Activated naive CD4-positive, alpha-beta T cell treated with anti-CD3 and anti-CD28 coated beads, Interleukin-2, amount 10 ng/mL, durations not matched to agents 7 days and 5 days (primary cell): ENCODE results near the gene TSKU.

Experiments used
- CTCF ChIA-PET: fragments of 350-600 bp; sonication (Branson Sonifier 250); formaldehyde crosslinking; loops from one replicate; lab custom pipeline; 2021; ENCODE audit warnings: antibody characterized with exemption; lab: Charles Lee
- DNase-seq: peaks from one replicate; pipeline ENCODE4 v3.0.0-alpha.2; 2020
- H3K27ac Mint-ChIP-seq: one replicate; pipeline ENCODE4 v1.8.0; 2021; ENCODE audit warnings: mild to moderate bottlenecking, moderate library complexity, mixed read lengths
- H3K27me3 Mint-ChIP-seq: one replicate; pipeline ENCODE4 v1.8.0; 2021; ENCODE audit warnings: mild to moderate bottlenecking, mixed read lengths
- H3K36me3 Mint-ChIP-seq: one replicate; pipeline ENCODE4 v1.8.0; 2021; ENCODE audit warnings: mixed read lengths
- H3K4me1 Mint-ChIP-seq: one replicate; pipeline ENCODE4 v1.8.0; 2021; ENCODE audit warnings: mixed read lengths
- H3K4me3 Mint-ChIP-seq: one replicate; pipeline ENCODE4 v1.8.0; 2021; ENCODE audit warnings: mild to moderate bottlenecking, moderate library complexity, mixed read lengths
- H3K9me3 Mint-ChIP-seq: one replicate; pipeline ENCODE4 v1.8.0; 2021; ENCODE audit warnings: mixed read lengths

Gene TSKU

GRCh38 chr11:76769645-76770586 lies 13.2 kb upstream of the TSKU start:
- CTCF ChIA-PET, result interaction anchor here (0.7 to 1.3 kb wide), 5 partner anchors 13 to 48 kb away, joined by 3 to 4 read pairs (median 3); no protein-coding TSS in a partner anchor

GRCh38 chr11:76770642-76771445 lies 12.3 kb upstream of the TSKU start:
- no peaks in the 10 kb centered on the region for H3K9me3 Mint-ChIP-seq
- DNase-seq, result no peak
- peaks cover 26% of the 10 kb centered on the region for H3K27me3 Mint-ChIP-seq
- no peaks in the 10 kb centered on the region for H3K36me3 Mint-ChIP-seq
- peak overlapping the region; percentile 63 for H3K27ac Mint-ChIP-seq
- CTCF ChIA-PET, result interaction anchor here (0.7 to 1.3 kb wide), 5 partner anchors 14 to 148 kb away, joined by 3 to 4 read pairs (median 3); no protein-coding TSS in a partner anchor
- peaks cover 55% of the 10 kb centered on the region for H3K4me1 Mint-ChIP-seq
- no peak overlapping the region for H3K4me3 Mint-ChIP-seq

More at GRCh38 chr11:76769645-76770586, 13.2 kb upstream of the TSKU start:
- H3K27ac Mint-ChIP-seq, result no peak overlapping the region
- no peak overlapping the region for H3K4me3 Mint-ChIP-seq
- no peaks in the 10 kb centered on the region for H3K9me3 Mint-ChIP-seq
- H3K4me1 Mint-ChIP-seq, result peaks cover 55% of the 10 kb centered on the region
- DNase-seq, result no peak
- H3K36me3 Mint-ChIP-seq, result no peaks in the 10 kb centered on the region
- H3K27me3 Mint-ChIP-seq, result peaks cover 27% of the 10 kb centered on the region

GRCh38 chr11:76771446-76772099 lies 11.6 kb upstream of the TSKU start:
- Mint-ChIP-seq H3K9me3 (peaks cover 5% of the 10 kb centered on the region), H3K36me3 (peaks cover 3% of the 10 kb centered on the region), H3K4me1 (peaks cover 55% of the 10 kb centered on the region), H3K27me3 (peaks cover 28% of the 10 kb centered on the region), H3K4me3 (no peak overlapping the region), H3K27ac (peak overlapping the region; percentile 63)
- CTCF ChIA-PET, result interaction anchor here (0.7 to 1.1 kb wide), 2 partner anchors 32 to 147 kb away, joined by 3 read pairs; no protein-coding TSS in a partner anchor
- no peak for DNase-seq

- DNase-seq, result no peak
- Mint-ChIP-seq H3K36me3 (peaks cover 10% of the 10 kb centered on the region), H3K27ac (peak overlapping the region; percentile 62), H3K9me3 (peaks cover 12% of the 10 kb centered on the region), H3K4me3 (no peak overlapping the region), H3K27me3 (peaks cover 35% of the 10 kb centered on the region), H3K4me1 (peaks cover 48% of the 10 kb centered on the region)
- CTCF ChIA-PET, result no interaction called here
Observed at GRCh38 chr11:76772100-76772782, 10.9 kb upstream of the TSKU start.

- CTCF ChIA-PET, result no interaction called here
- H3K4me1 Mint-ChIP-seq, result peaks cover 43% of the 10 kb centered on the region
- no peak overlapping the region for H3K27ac Mint-ChIP-seq
- peaks cover 40% of the 10 kb centered on the region for H3K27me3 Mint-ChIP-seq
- no peak for DNase-seq
- H3K9me3 Mint-ChIP-seq, result peaks cover 15% of the 10 kb centered on the region
- H3K4me3 Mint-ChIP-seq, result no peak overlapping the region
- peaks cover 13% of the 10 kb centered on the region for H3K36me3 Mint-ChIP-seq
Observed at GRCh38 chr11:76772783-76773106, 10.4 kb upstream of the TSKU start.

- peaks cover 15% of the 10 kb centered on the region for H3K9me3 Mint-ChIP-seq
- H3K4me3 Mint-ChIP-seq, result no peak overlapping the region
- H3K36me3 Mint-ChIP-seq, result peaks cover 13% of the 10 kb centered on the region
- CTCF ChIA-PET, result no interaction called here
- no peak for DNase-seq
- peaks cover 50% of the 10 kb centered on the region for H3K27me3 Mint-ChIP-seq
- peaks cover 31% of the 10 kb centered on the region for H3K4me1 Mint-ChIP-seq
- no peak overlapping the region for H3K27ac Mint-ChIP-seq
Observed at GRCh38 chr11:76773921-76774361, 9.2 kb upstream of the TSKU start.

- H3K4me1 Mint-ChIP-seq, result peaks cover 21% of the 10 kb centered on the region
- CTCF ChIA-PET, result interaction anchor here (1.7 kb wide), 1 partner anchor 22 kb away, joined by 5 read pairs; no protein-coding TSS in a partner anchor
Observed at GRCh38 chr11:76776472-76776871, 6.7 kb upstream of the TSKU start.

GRCh38 chr11:76777305-76777704 lies 5.9 kb upstream of the TSKU start:
- peaks cover 15% of the 10 kb centered on the region for H3K9me3 Mint-ChIP-seq
- peaks cover 13% of the 10 kb centered on the region for H3K36me3 Mint-ChIP-seq
- peaks cover 19% of the 10 kb centered on the region for H3K4me1 Mint-ChIP-seq
- CTCF ChIA-PET, result interaction anchor here (1.7 kb wide), 1 partner anchor 21 kb away, joined by 5 read pairs; no protein-coding TSS in a partner anchor
- H3K27ac Mint-ChIP-seq, result no peak overlapping the region
- peaks cover 81% of the 10 kb centered on the region for H3K27me3 Mint-ChIP-seq
- no peak for DNase-seq
- no peak overlapping the region for H3K4me3 Mint-ChIP-seq

More at GRCh38 chr11:76776472-76776871, 6.7 kb upstream of the TSKU start:
- no peak overlapping the region for H3K4me3 Mint-ChIP-seq
- peaks cover 72% of the 10 kb centered on the region for H3K27me3 Mint-ChIP-seq
- H3K9me3 Mint-ChIP-seq, result peaks cover 15% of the 10 kb centered on the region
- no peak for DNase-seq
- H3K36me3 Mint-ChIP-seq, result peaks cover 13% of the 10 kb centered on the region
- no peak overlapping the region for H3K27ac Mint-ChIP-seq

- peaks cover 23% of the 10 kb centered on the region for H3K4me1 Mint-ChIP-seq
- DNase-seq, result no peak
- H3K27me3 Mint-ChIP-seq, result peaks cover 84% of the 10 kb centered on the region
- no peak overlapping the region for H3K4me3 Mint-ChIP-seq
- CTCF ChIA-PET, result interaction anchor here (1.7 kb wide), 1 partner anchor 21 kb away, joined by 5 read pairs; no protein-coding TSS in a partner anchor
- H3K9me3 Mint-ChIP-seq, result peaks cover 15% of the 10 kb centered on the region
- no peak overlapping the region for H3K27ac Mint-ChIP-seq
- H3K36me3 Mint-ChIP-seq, result peaks cover 13% of the 10 kb centered on the region
Observed at GRCh38 chr11:76777876-76778275, 5.3 kb upstream of the TSKU start.

- Mint-ChIP-seq H3K36me3 (peaks cover 13% of the 10 kb centered on the region), H3K27ac (no peak overlapping the region), H3K4me3 (no peak overlapping the region), H3K4me1 (peaks cover 21% of the 10 kb centered on the region), H3K27me3 (peaks cover 82% of the 10 kb centered on the region), H3K9me3 (peaks cover 15% of the 10 kb centered on the region)
- DNase-seq, result no peak
- CTCF ChIA-PET, result interaction anchor here (0.6 to 1.0 kb wide), 3 partner anchors 27 to 1107 kb away, joined by 3 to 4 read pairs (median 3); no protein-coding TSS in a partner anchor
Observed at GRCh38 chr11:76778874-76779273, 4.3 kb upstream of the TSKU start.

GRCh38 chr11:76781046-76781801 lies 1.9 kb upstream of the TSKU start:
- CTCF ChIA-PET, result interaction anchor here (1.1 kb wide), 1 partner anchor 17 kb away, joined by 3 read pairs; no protein-coding TSS in a partner anchor
- H3K4me3 Mint-ChIP-seq, result no peak overlapping the region
- peaks cover 13% of the 10 kb centered on the region for H3K36me3 Mint-ChIP-seq
- peaks cover 14% of the 10 kb centered on the region for H3K9me3 Mint-ChIP-seq
- DNase-seq, result no peak
- peaks cover 27% of the 10 kb centered on the region for H3K4me1 Mint-ChIP-seq
- peaks cover 94% of the 10 kb centered on the region for H3K27me3 Mint-ChIP-seq
- no peak overlapping the region for H3K27ac Mint-ChIP-seq

- Mint-ChIP-seq H3K4me3 (peak overlapping the region; percentile 78), H3K27ac (peak overlapping the region; percentile 90), H3K9me3 (peaks cover 6% of the 10 kb centered on the region), H3K27me3 (peaks cover 96% of the 10 kb centered on the region), H3K36me3 (peaks cover 6% of the 10 kb centered on the region), H3K4me1 (peaks cover 27% of the 10 kb centered on the region)
- DNase-seq, result no peak
- CTCF ChIA-PET, result interaction anchor here (0.7 to 1.4 kb wide), 4 partner anchors 14 to 281 kb away, joined by 3 to 4 read pairs (median 3); no protein-coding TSS in a partner anchor
Observed at GRCh38 chr11:76781807-76782530, 1.2 kb upstream of the TSKU start.
